Activated gamma-delta T cell treated with Interleukin-2 at 50 U/mL for 16 hours (primary cell): ENCODE measurements around the gene CHCHD3.

Experiments used
- DNase-seq: peaks from one replicate; pipeline ENCODE4 v3.0.0-alpha.2; 2020

Gene CHCHD3

DNA sequence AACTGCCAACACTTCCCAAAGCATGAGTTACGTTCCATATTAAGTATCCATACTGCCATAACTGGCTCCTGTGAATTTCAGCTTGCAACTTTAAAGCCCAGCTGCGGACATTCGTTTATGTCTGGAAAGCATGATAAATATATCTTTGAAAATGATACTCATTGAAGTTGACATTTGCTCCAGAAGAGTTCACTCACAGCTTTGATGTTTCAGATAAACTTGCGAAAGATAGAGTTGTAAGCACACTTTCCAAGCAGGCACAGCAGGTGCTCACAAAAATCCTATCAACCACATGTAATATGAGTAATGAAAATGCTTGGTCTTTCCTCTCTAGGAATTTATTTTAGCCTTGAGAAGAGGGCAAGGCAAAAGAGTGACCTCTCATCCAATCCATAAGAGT, 4.5 kb downstream of the CHCHD3 start:
- DNase-seq = no peak

DNA sequence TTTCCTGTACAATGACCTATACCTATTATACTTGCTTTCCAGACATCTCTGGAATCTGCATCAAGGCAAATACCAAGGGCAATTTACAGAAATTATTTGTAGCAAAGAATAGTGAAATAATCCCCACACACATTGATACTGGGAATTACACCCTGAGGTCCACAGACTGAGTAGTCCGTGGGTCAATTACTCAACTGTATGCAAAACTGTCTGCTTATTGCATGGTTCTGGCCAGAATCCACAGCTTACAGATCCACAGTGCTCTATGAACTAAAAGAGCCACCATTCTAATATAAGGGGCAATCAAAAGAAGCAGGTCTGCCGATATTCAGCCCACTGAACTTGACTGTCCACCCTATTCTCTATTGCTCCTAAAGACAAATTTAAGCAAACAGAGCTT, 5.7 kb downstream of the CHCHD3 start:
- DNase-seq = no peak

GRCh38 chr7:133071506-133071905, 10.4 kb downstream of the CHCHD3 start:
- no peak for DNase-seq

DNA sequence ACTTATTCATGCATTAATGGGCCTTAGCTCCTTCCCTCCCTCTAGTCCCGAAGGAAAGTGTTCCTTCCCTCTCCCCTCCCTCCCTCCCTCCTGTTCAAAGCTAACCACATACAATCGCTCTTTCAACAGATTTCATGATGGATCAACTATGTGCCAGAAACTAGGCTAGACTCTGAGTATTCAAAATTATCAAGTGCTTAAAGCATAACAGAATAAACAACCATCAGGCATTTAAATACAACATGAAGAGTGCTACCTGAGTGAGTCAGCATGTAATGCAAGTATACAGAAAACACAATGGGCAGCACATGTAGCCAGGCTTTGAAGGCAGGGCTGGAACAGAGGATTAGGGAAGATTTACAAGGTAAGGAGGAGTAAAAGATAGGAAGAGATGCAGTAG, 11.3 kb downstream of the CHCHD3 start:
- DNase-seq = no peak

- DNase-seq = no peak
Observed at GRCh38 chr7:133065301-133065700, 16.6 kb downstream of the CHCHD3 start.

DNA sequence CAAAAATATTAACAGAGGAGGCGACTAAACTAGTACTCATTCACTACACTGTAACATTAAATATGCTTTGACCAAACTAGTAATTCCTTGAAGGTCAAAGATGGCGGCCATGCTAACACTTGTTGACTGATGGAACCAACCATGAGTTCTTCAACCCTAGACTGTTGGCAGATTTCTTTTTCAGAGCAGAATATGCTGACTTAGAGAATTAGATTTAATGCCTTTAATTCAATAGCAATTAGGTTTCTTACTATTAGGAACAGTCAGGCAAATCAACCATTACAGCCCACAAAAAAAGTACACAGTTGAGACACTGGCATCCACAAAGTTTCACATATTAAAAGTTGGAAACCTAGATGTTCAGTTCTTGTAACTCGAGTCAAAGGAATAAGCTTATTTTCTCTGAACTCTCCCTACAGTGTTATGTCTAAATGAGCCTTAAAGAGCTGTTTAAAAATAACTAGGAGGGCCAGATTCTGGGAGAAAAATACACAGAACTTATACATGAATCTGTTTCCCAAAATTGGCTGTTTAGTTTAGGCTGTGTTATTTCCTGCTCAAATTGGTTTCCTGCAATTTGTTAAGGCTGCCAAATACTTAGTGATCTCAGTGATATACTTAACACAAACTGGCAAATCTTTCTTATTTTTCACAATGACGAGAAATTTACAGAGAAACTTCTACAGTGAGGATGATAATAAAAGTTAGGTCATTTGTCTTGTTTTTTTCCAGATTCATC, 17.6 kb downstream of the CHCHD3 start:
- no peak for DNase-seq

DNA sequence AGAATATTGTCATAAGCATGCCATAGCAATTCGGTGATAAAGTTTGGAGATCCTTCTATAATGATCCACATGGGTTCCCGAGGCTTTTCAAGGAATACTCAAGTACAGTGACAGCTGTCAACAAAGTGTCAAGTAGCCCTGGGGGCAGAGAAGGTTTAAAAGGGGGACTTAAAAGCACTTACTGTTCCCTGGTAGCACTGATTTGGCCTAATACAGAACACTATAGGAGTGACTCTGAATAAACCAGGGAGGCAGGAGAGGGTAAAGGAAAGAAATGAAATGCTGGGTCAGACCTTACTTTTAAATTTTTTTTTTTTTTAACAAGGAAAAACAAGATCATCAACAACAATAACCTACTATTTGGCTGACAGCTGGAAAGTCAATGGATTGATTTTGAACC, 20.1 kb downstream of the CHCHD3 start:
- no peak for DNase-seq

DNA sequence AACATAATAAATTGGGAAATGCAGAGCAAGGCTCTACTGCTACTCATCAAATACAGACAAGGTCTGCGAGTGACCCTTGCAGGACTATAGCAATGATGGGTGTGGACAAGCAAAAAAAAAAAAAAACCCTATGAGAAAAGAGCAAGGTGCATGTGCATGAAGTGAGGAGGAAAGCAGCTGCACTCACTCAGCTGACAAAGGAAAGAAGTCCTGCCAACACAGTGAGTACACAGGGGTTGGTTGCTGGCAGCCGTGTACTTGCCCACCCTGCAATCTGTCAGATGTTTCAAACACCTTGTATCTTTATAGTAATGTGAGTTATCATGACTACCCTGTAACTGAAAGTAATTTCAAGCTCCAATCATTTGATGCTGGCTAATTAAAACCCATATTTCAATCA, 20.5 kb downstream of the CHCHD3 start:
- no peak for DNase-seq

DNA sequence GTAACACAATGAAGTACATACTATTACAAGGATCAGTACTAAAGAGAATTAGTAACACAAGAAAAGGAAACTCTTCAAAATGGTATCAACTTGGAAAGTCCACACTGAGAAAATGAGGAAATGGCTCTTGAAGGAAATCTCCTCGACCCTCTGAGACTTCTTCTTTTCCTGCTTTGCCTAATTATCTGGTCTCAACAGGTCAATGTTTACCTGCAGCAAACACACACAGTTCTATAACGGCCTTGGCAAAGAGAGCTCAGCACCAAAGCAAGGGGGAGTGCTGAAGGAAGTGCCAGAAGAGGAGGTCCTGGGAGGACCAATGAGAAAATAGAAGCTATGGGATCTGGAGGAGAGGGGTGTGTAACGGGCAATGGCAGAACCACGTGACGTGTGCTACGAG, 21.9 kb downstream of the CHCHD3 start:
- DNase-seq = no peak

DNA sequence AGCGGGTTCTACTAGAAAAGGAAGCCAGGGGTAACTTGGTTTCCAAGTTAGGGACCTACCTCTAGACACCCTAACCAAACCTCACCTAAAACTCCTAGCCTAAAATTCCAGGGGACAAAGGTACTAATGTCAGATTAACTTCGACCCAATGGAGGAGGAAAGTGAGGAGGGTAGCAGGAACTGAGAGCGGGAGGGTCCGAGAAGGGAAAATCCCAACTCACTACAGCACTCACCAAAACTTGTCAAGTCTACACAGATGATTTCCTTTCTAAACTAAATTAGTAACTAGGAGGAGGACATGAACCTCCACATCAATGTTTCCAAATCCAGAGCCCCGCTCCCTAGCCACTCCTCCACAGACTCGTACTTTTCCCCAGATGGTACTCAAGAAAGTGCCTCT, 22.6 kb downstream of the CHCHD3 start:
- DNase-seq = no peak

DNA sequence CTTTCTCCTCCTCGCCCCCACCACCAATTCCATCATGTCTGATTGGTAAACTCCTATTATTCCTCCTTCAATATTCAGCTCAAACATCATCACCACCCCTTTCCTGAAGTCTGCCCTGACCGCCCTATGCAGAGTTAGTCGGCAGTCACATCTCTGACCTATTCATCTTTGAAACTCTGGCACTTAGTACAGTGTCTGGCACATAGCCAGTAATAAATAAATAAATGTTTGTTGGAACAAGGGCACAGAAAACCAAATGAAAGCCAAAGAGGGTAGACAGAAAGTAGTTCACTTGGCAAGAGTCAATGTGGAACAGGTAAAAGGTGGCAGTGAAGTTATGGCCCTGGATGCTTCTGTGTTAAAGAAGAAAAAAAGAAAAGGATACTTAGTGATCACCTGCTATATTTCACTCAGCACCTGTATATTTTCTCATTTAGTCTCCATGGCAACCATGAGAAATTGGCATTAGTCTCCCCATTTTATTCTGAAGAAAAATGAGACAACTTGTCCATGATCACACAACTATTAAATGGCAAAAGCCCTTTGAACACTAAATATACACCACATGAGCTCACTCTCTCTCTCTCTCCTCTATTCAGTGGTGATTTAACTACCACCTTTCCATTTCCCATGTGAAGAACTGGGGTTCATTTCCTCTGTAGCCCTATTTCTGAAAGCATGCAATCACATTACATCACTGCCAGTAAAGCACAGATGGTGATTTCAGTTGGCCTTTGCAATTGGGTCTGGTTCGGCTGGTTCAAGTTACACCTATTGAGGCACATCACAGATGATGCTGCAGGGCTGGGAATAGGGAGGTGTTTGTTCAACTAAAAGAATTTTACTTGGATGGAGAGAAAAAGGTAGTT, 25.3 kb downstream of the CHCHD3 start:
- no peak for DNase-seq

- no peak for DNase-seq
Observed at GRCh38 chr7:133054162-133054840, 27.6 kb downstream of the CHCHD3 start.

- DNase-seq = no peak
Observed at GRCh38 chr7:133053321-133053891, 28.5 kb downstream of the CHCHD3 start.

- DNase-seq = no peak
Observed at GRCh38 chr7:133052826-133053225, 29.1 kb downstream of the CHCHD3 start.

GRCh38 chr7:133052401-133052756, 29.5 kb downstream of the CHCHD3 start:
- no peak for DNase-seq

GRCh38 chr7:133051719-133052400, 30.0 kb downstream of the CHCHD3 start:
- DNase-seq = no peak

- no peak for DNase-seq
Observed at GRCh38 chr7:133051066-133051465, 30.8 kb downstream of the CHCHD3 start.

- DNase-seq = no peak
Observed at GRCh38 chr7:133050200-133050995, 31.5 kb downstream of the CHCHD3 start.

DNA sequence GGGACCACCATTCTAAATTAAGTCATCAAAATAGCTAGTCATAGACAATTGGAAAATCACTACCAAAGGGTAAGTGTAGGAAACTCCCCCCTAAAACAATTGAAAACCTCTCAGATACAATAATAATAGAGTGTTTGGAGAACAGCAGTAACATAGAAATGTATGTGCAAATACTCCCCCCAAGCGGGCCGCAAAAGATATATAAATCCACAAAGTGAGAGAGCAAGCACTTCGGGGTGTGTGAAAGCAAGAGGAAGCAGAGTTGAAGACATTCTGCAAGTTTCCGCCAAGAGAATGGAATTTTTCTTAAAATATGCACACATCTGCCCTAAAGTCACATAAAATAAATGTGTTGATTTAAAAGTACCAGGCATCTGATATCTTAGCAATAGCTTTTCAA, 33.3 kb downstream of the CHCHD3 start:
- DNase-seq = no peak

- DNase-seq = no peak
Observed at GRCh38 chr7:133047321-133047720, 34.6 kb downstream of the CHCHD3 start.

- no peak for DNase-seq
Observed at GRCh38 chr7:133044722-133045473, 37.0 kb downstream of the CHCHD3 start.
